Stomach smooth muscle (tissue), 2 donors: ENCODE data around the gene RSBN1L.

Experiments used
- H3K27ac ChIP-seq: one replicate; pipeline ENCODE4 v1.7.0; 2013; ENCODE audit warnings: mild to moderate bottlenecking, low read length, inconsistent platforms
- H3K27me3 ChIP-seq, 2 donors: one replicate each; pipeline ENCODE4 v1.7.0; 2013; ENCODE audit warnings: low read length in 2 of 2; ENCODE audit not compliant: insufficient read depth in 2 of 2, control insufficient read depth in 1 of 2
- H3K36me3 ChIP-seq, 2 donors: one replicate each; pipeline ENCODE4 v1.7.0; 2013; ENCODE audit warnings: low read length in 2 of 2; ENCODE audit not compliant: control insufficient read depth in 2 of 2, insufficient read depth in 2 of 2
- H3K4me1 ChIP-seq: one replicate; pipeline ENCODE4 v1.7.0; 2013; ENCODE audit warnings: low read length; ENCODE audit not compliant: control insufficient read depth, insufficient read depth
- H3K4me3 ChIP-seq, 2 donors: one replicate each; pipeline ENCODE4 v1.7.0; 2013; ENCODE audit warnings: low read length in 2 of 2
- H3K9ac ChIP-seq, 2 donors: one replicate each; pipeline ENCODE4 v1.7.0; 2013; ENCODE audit warnings: low read length in 2 of 2, mild to moderate bottlenecking in 1 of 2
- H3K9me3 ChIP-seq, 2 donors: one replicate each; pipeline ENCODE4 v1.7.0; 2013; ENCODE audit warnings: low read length in 2 of 2; ENCODE audit not compliant: control insufficient read depth in 2 of 2
- donor health status: healthy.
- donor health status: Pancreatic carcinoma.

Gene RSBN1L

GRCh38 chr7:77747178-77747577, 50.9 kb downstream of the RSBN1L start:
- Histone ChIP-seq H3K4me3 (no peak overlapping the region), H3K9me3 (no peaks in the 10 kb centered on the region), H3K27ac (no peak overlapping the region), H3K36me3 (peaks cover 9 to 10% of the 10 kb centered on the region in 2 donors), H3K9ac (no peak overlapping the region), H3K4me1 (peaks cover 9% of the 10 kb centered on the region), H3K27me3 (no peaks in the 10 kb centered on the region)

GRCh38 chr7:77747718-77748117, 51.5 kb downstream of the RSBN1L start:
- no peak overlapping the region for H3K4me3 ChIP-seq
- peaks cover 8 to 10% of the 10 kb centered on the region in 2 donors for H3K36me3 ChIP-seq
- H3K9ac ChIP-seq, result no peak overlapping the region
- H3K4me1 ChIP-seq, result peaks cover 9% of the 10 kb centered on the region
- H3K27ac ChIP-seq, result no peak overlapping the region
- no peaks in the 10 kb centered on the region for H3K9me3 ChIP-seq
- H3K27me3 ChIP-seq, result no peaks in the 10 kb centered on the region

- no peaks in the 10 kb centered on the region for H3K27me3 ChIP-seq
- H3K4me3 ChIP-seq, result no peak overlapping the region
- H3K9me3 ChIP-seq, result no peaks in the 10 kb centered on the region
- no peak overlapping the region for H3K9ac ChIP-seq
- no peak overlapping the region for H3K27ac ChIP-seq
- peaks cover 5 to 8% of the 10 kb centered on the region in 2 donors for H3K36me3 ChIP-seq
- H3K4me1 ChIP-seq, result peaks cover 7% of the 10 kb centered on the region
These were observed 55.8 kb downstream of the RSBN1L start for GRCh38 chr7:77752016-77752415.

- Histone ChIP-seq H3K27ac (no peak overlapping the region), H3K4me1 (peaks cover 1% of the 10 kb centered on the region), H3K9me3 (no peaks in the 10 kb centered on the region), H3K9ac (no peak overlapping the region), H3K4me3 (no peak overlapping the region), H3K36me3 (peaks cover 5 to 8% of the 10 kb centered on the region in 2 donors), H3K27me3 (no peaks in the 10 kb centered on the region)
These were observed 56.9 kb downstream of the RSBN1L start for GRCh38 chr7:77753173-77753572.

- Histone ChIP-seq H3K36me3 (no peaks in the 10 kb centered on the region), H3K9me3 (no peaks in the 10 kb centered on the region), H3K9ac (no peak overlapping the region), H3K4me1 (peaks cover 3% of the 10 kb centered on the region), H3K27me3 (no peaks in the 10 kb centered on the region), H3K27ac (no peak overlapping the region), H3K4me3 (no peak overlapping the region)
These were observed 61.3 kb downstream of the RSBN1L start for GRCh38 chr7:77757589-77757988.

GRCh38 chr7:77759294-77759889, 63.1 kb downstream of the RSBN1L start:
- Histone ChIP-seq H3K9ac (no peak overlapping the region), H3K36me3 (no peaks in the 10 kb centered on the region), H3K27ac (no peak overlapping the region), H3K4me3 (no peak overlapping the region), H3K4me1 (peaks cover 3% of the 10 kb centered on the region), H3K9me3 (no peaks in the 10 kb centered on the region), H3K27me3 (no peaks in the 10 kb centered on the region)

- H3K9me3 ChIP-seq, result no peaks in the 10 kb centered on the region
- H3K9ac ChIP-seq, result peak overlapping the region in 1 of 2 donors; percentile 22
- peaks cover 3% of the 10 kb centered on the region for H3K4me1 ChIP-seq
- no peak overlapping the region for H3K4me3 ChIP-seq
- no peaks in the 10 kb centered on the region for H3K27me3 ChIP-seq
- H3K27ac ChIP-seq, result no peak overlapping the region
- no peaks in the 10 kb centered on the region for H3K36me3 ChIP-seq
These were observed 64.7 kb downstream of the RSBN1L start for GRCh38 chr7:77760809-77761453.

- Histone ChIP-seq H3K4me3 (no peak overlapping the region), H3K9me3 (no peaks in the 10 kb centered on the region), H3K9ac (no peak overlapping the region), H3K36me3 (no peaks in the 10 kb centered on the region), H3K27me3 (no peaks in the 10 kb centered on the region), H3K27ac (no peak overlapping the region), H3K4me1 (no peaks in the 10 kb centered on the region)
These were observed 69.2 kb downstream of the RSBN1L start for GRCh38 chr7:77765481-77765880.

GRCh38 chr7:77765906-77766800, 69.9 kb downstream of the RSBN1L start:
- no peak overlapping the region for H3K27ac ChIP-seq
- no peaks in the 10 kb centered on the region for H3K4me1 ChIP-seq
- H3K9ac ChIP-seq, result no peak overlapping the region
- no peaks in the 10 kb centered on the region for H3K27me3 ChIP-seq
- H3K9me3 ChIP-seq, result no peaks in the 10 kb centered on the region
- no peak overlapping the region for H3K4me3 ChIP-seq
- no peaks in the 10 kb centered on the region for H3K36me3 ChIP-seq

- H3K27me3 ChIP-seq, result no peaks in the 10 kb centered on the region
- no peaks in the 10 kb centered on the region for H3K9me3 ChIP-seq
- no peak overlapping the region for H3K4me3 ChIP-seq
- no peak overlapping the region for H3K9ac ChIP-seq
- H3K4me1 ChIP-seq, result no peaks in the 10 kb centered on the region
- no peak overlapping the region for H3K27ac ChIP-seq
- H3K36me3 ChIP-seq, result no peaks in the 10 kb centered on the region
These were observed 70.7 kb downstream of the RSBN1L start for GRCh38 chr7:77766801-77767605.
